HG02623 (cell line): ENCODE data around the gene APCDD1L.

ENCODE experiments used
- ATAC-seq: cut with Tn5 transposase; IDR thresholded peaks from one replicate; pipeline ENCODE4 v1.9.1; 2021; ENCODE audit warnings: moderate library complexity; ENCODE audit not compliant: unreplicated experiment

APCDD1L gene

GRCh38 chr20:58492795-58493524, 22.2 kb downstream of the APCDD1L start:
- no peak for ATAC-seq

DNA sequence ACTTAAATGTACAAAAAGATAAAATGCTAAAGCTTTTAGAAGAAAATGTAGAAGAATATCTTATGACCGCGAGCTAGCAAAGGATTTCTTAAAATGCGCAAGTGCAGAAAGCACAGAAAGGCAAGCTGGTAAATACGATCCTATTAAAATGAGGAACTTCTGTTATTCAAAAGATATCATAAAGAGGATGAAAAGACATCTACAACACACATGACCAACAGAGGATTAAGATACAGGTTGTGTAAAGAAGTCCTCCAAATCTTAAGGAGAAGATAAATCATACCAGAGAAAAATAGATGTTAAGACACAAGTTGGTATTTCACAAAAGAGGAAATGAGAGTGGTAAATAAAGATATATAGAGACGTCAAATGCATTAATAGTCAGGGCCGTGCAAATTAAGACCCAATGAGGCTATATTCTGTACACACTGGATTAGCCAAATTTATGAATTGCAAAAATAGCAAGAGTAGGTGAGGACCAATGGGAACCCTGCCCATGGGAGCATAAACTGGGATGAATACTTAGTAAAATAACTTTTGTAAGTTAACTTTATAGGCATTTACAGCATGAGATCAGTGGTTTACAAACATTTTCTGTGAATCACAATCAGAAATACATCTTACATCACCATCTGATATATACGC, 23.0 kb downstream of the APCDD1L start:
- ATAC-seq, result no peak

- no peak for ATAC-seq
These were observed 29.0 kb downstream of the APCDD1L start for GRCh38 chr20:58486207-58486606.

DNA sequence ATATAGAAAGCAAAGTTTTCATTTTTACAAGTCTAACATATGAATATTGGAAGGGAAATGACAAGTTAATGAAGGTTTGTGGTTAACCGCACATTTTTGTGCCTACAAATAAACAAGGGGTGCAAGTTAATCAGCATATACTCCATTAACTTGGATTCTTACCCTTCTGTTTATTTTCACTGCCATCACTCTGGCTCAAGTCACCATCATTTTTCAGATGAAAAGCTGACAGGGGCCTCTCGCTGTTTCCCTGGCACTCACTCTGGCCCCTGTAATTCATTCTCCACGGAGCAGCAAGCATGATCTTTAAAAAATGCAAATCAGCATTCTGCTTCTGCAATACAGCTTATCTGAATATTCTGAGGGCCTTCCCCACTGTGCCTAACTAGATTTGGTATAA, 29.8 kb downstream of the APCDD1L start:
- ATAC-seq, result no peak

- ATAC-seq, result no peak
These were observed 31.7 kb downstream of the APCDD1L start for GRCh38 chr20:58483470-58483869.

DNA sequence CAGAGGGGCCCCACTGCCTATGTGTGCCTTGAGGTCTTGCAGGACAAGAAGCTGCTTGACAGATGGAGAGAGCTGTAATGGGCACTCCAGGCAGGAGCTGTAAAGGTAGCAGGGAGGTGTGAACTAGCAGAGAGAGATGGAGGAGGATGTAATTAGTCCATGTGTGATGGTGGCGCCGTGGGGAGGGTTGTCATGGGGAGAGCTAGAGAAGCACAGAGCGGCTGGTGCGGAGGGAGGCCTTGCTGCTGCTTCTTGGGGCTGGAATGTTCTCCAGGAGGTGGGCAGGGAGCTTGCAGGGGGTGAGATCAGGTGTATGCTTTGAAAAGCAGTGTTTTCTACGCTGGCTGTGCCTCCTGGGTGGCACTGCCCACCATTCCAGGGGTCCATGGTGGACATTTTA, 32.1 kb downstream of the APCDD1L start:
- no peak for ATAC-seq

DNA sequence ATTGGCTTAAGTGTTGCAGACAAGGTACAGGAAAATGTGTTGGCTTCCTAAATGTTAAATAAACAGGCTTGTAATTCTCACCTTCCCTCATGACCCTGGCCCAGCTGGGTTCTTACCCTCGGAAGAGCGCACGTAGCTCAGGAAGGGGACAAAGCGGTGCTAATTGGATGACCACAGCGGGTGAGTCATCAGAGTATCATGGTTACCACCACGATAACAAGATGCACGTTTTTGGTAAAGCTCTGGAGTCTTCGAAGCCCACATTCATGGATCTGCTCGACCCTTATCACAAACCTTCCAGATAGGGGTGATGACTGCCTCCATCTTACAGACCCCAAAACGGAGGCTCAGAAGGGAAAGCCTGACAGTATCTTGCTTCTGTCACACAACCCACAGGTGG, 32.8 kb downstream of the APCDD1L start:
- ATAC-seq, result no peak

DNA sequence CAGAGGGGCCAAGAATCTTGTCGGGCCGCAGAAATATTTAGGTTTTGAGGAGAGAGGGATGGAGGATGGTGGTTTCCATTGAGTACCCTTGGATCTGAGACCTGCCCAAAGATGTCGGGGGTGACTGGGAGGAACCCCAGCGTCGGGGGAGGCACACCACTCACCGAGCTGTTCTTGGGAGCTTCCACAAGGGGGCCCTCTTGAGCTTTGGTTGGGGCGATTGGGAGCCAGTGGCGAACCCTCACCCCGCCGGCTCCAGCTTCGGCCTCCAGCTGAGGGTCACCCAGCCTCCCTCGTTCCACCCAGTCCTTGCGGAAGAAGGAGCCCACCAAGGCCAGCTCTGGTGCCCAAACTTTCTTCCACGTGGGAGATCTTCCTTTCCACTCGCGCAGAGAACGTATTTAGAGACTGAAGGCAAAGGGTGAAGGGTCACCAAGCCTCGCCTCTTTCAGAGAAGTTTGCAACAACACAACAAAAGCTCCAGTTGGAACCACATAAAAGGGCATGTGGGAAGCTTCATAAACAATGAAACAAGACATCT, 33.6 kb downstream of the APCDD1L start:
- no peak for ATAC-seq

DNA sequence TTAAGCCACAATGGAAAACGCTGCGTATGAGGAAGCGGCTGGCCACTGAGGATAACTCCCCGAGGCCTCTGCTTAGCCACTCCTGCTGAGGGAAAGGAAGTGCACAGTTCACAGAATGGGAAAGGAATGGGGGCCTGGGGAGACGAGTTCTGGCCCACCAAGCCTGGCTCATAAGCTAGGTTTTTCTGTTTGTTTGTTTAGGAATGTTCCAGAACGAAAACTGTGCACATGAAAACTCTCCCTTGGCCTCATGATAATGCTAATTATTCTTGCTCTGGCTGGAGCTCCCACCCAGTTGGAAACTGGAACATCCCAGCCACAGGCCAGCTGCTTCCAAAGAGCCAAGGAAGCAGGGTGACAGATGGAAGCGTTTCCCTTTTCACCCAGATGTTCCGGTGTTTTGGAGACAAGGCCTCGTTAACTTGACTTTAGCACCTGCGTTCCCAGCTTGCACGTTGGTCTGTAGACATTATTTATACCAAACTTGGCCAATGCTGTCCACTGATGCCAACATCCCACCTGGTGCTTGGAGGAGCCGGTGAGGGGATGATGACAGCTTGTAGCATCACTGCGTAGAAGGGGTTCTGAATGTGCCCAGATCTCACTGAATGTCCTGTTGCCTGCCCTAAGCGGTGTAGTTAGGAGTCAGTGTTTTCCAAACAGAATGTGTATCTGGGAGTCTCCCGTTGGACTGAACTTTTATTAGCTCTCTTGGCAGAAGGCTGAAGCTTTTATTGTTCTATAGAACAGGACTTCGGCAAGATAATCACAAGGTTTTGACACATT, 34.5 kb downstream of the APCDD1L start:
- no peak for ATAC-seq

DNA sequence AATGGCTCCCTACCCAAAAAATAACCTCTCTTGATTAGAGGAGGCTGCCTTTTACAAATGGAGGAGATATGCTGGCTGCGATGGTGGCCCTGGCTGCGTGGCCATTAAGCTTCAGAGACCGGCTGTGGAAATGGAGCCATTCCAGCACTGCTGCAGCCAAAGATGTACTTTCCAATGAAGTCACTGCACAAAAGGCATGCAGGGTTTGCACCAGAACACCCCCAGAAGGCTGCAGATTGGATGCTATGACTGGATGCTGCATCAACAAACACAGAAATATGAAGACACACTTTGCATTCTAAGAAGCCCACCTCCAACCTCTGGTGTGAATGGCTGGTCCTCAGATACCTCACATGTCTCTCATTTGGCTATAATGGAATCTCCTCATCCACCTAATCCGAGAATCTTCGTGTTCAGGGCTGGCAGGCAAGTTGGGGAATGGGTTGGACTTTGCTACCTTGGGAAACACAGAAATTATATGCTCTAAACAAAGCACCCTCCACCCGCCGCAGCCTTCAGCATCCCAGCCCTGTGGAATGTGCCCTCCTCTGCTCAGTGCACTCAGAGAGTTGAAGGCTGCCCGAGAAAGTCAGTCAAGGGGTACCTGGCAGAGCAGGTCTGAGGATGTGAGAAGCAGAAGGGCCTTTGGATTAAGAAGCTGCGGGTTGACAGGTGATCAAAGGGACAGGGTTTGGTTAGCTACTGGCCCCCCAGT, 35.3 kb downstream of the APCDD1L start:
- no peak for ATAC-seq

DNA sequence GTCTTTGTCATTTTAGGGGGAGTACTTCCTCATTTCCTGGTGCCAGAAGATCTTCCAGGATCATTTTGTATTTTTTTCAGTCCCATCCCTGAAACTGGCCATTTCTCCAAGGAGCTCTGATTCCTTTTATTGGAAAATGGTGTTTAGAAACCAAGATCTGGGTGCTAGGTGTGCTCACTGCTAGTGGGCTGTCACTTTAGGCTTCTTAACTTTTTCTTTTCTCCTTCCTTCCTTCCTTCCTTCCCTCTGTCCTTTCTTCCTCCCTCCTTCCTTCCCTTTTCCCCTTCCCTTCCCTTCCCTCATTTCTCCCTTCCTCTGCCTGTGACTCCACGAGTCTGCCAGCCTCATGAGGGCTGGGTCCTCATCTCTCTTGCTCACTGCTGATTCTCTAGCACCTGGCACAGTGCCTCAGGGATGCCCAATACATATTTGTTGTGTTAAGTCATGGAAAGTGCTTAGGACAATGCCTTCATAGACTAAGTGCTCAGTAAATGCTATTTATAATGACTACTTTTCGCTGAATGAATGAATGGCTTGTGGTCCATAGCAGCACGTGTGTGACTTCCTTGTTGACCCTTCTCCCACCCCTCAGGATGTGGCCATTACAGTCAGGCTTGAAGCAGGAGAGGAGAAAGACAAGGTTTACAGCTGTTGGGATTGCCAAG, 36.9 kb downstream of the APCDD1L start:
- ATAC-seq, result no peak

DNA sequence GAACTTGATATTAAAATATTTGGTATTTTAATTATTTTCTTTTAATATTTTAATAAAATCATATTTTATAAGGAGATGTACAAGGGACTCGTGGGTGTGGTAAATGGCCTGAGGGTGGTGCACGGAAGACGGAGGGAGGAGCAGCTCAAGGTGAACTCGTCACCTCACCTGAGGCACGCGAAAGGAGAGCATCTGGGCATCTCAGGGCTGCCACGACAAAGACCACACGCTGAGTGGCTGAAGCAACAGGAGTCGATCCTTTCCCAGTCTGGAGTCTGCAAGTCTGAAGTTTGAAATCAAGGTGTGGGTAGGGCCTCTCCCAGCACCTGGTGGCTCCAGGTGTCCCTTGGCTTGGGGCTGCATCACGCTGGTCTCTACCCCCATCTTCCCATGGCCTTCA, 39.7 kb downstream of the APCDD1L start:
- no peak for ATAC-seq

DNA sequence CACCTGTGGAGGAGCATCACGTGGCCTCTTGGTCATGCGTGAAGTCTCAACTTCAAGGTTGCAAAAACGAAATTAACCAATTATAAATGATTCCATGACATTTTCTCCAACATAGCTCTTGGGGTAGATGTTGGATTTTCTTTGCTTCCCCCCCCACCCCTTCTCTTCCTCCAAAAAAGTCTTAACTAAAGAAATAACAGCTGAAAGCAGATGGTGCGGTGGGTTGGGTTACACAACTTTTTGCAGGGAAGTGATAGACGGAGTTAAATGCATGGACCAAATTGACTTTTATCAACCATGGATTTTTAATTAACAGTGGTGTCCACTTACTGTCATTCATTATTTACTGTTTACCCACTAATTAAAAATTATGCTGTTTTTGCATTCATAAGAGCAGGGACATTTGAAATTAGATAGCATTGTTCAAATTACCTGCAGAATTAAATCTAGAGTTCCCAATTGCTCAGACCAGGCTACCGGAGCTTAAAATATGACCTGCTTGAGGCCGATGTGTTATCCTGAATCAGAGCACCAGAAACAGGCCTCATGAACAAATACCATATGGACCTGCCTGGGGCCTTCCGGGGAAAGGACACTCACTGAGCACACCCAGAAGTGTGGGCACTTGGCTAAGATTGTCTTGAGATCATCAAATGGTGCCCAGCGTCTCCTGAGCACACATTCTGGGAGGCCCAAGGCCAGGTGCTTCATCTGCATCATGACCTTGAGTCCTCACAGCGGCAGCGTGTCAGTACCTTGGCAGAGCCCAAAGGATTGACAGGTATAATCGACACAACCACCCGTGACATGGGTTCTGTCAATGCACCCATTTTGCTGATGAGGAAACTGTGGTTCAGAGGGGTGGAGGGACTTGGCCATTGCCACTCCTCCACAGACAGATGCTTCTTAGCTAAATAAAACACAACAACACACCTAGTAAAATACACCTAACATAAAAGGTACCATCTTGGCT, 41.5 kb downstream of the APCDD1L start:
- ATAC-seq, result no peak

DNA sequence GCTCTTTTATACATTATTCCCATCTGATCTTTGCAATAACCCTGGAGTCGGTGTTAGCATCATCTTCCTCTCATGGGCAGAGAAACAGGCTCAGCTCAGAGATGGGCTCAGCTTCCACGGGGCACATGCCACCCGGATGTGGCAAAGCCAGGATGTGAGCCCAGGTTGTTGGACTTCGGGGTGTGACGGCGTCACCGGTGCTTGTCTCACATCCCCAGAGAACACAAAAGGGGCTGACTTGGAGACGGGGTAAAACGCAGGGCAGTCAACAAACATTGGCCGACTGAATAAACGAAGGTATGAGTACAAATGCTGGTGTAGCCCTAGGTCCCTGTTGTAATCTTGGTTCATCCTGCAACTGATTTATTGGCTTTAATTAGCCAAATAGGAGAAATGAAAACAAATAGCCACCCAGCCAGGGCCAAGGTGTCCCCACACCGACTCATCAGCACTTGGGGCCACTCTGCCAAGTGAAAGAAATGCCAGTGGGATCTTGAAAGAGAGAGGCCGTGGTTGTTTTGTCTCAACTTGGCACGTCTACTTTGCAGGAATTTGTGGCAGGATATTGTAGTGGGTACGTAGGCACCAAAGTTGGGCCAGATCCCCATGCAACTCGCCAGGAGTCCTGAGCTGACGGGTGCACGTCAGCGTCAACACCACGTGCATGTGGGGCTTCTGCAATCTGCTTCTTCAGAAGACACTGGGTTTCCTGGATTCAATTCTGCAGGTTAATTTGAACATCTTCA, 42.8 kb downstream of the APCDD1L start:
- no peak for ATAC-seq

DNA sequence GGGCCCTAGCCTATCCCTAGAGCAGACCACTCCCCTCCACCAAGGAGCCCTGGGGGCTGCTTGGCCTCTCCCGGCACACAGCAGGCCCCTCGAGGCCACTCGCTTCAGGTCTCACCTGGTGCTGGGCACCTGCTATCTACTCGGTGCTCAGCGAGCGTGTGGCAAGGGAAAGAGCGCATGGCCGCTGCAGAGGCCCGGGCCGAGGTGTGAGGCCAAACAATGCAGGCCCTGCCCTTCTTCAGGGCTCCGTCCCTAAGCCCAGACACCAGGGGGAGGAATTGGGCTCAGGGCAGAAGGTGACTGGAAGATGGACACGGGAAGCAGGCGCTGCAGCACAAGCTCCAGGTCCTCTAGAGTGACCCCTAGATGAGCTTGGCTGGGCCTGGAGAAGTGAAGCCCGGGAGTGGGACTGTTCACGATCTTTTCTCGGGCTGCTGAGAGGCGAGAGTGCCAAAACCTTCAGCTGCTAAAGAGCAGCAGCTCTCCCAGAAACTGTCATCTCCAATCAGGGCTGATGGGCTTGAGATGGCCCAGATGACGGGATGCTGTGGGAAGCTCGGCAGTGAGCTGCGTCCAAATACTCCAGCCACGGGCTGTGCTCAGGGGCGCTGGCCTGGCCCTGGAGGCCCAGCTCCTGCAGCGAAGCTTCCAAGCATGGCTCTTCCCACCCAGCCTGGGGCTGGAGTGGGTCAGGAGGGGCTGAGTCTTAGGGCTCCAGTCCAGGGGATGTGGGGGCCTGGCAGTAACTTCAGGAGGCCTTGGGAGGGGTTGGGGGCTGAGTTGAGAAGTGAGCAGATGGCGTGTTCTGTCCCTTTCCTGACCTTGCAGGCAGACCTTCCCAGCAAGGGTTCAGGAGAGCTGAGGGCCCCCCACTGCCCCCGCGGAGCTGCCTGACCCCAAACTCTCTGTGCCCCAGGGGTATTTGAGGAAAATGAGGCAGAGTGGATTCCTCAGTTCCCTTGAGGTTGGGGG, 43.7 kb downstream of the APCDD1L start:
- no peak for ATAC-seq

GRCh38 chr20:58470336-58471192, 44.6 kb downstream of the APCDD1L start:
- no peak for ATAC-seq

DNA sequence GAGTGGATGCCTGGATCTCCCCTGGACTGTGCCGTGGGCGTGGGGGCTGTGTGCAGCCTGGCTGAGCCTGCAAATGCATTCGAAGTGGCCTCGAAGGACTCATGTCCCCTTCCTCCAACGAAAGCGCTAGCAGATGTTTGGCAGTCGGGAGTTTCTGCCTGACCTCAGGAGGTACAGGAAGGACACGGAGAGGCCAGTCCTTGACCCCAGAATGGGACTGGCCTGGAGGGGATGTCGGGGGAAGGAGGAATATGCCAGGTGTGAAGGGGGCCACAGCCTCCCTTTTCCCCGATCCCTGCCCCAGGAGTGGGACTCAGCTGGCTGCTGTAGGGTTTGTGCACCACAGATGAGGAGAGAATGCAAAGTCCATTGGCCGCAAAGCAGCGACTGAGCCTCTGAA, 45.6 kb downstream of the APCDD1L start:
- no peak for ATAC-seq
